Measurements from ENCODE around the gene P2RY2. TPM values are rescaled to one million over a fixed set of nuclear protein-coding genes. Genes with fewer than 3 reads are reported as not detected.

The P2RY2 gene
- total and polyA plus RNA-seq, 2 of the 8 experiments (the other 6 are each of a cell fraction or from before 2014, with no cell fraction given), result 1.0 to 1.5 TPM

- TF ChIP-seq CHD1 (IDR thresholded peaks at IDR 0.05; ENCODE audit: low read depth, low read length), result no peak
- no peak for TF ChIP-seq TCF12 (IDR thresholded peaks at IDR 0.05; ENCODE audit: low read depth, low read length)
- TF ChIP-seq, protein P1, sequence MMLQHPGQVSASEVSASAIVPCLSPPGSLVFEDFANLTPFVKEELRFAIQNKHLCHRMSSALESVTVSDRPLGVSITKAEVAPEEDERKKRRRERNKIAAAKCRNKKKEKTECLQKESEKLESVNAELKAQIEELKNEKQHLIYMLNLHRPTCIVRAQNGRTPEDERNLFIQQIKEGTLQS (IDR thresholded peaks at IDR 0.05; ENCODE audit: insufficient read depth, low read depth, low read length), result no peak
- no peak for TF ChIP-seq TEAD4 (IDR thresholded peaks at IDR 0.05; ENCODE audit: low read depth, low read length)
- no peak for TF ChIP-seq KDM5A (IDR thresholded peaks at IDR 0.05; ENCODE audit: low read length)
- TF ChIP-seq SUZ12 (IDR thresholded peaks at IDR 0.05; ENCODE audit: low read length), result no peak
- no peak for TF ChIP-seq POU5F1 (IDR thresholded peaks at IDR 0.05; ENCODE audit: low read depth, low read length)
- no peak for TF ChIP-seq NANOG (IDR thresholded peaks at IDR 0.05; ENCODE audit: insufficient read depth, low read depth, low read length, poor library complexity, severe bottlenecking)
Observed at GRCh38 chr11:73268671-73269271, 50.7 kb downstream of the P2RY2 start (continued).
